NCI-H187 (cell line): ENCODE measurements around the gene LUZP1.

Experiments used
- DNase-seq, 2 experiments: peaks; one replicate each; lab custom pipeline; 2025; lab: John Stamatoyannopoulos, UW

Gene LUZP1

DNA sequence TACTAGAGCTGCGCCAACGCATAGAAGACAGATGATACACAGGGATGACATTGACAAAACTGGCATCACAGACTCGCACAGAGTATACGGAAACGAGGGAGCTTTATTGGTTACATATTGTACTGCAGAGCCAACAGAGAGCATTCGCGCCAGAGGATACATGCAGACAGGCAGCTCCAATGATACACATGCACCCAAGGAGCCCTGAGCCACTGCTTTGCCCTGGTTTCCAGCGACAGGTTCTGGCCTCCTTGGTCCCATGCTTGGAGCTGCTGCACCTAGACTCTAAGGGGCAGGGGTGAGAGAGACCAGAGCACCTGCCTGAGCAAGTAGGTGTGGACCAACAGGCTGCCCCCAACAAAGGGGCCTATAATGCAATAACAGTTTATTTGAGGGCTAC lies 83.8 kb downstream of the LUZP1 start:
- DNase-seq, result no peak

- DNase-seq, result no peak
Measured at GRCh38 chr1:23083714-23084480, 84.8 kb downstream of the LUZP1 start.

DNA sequence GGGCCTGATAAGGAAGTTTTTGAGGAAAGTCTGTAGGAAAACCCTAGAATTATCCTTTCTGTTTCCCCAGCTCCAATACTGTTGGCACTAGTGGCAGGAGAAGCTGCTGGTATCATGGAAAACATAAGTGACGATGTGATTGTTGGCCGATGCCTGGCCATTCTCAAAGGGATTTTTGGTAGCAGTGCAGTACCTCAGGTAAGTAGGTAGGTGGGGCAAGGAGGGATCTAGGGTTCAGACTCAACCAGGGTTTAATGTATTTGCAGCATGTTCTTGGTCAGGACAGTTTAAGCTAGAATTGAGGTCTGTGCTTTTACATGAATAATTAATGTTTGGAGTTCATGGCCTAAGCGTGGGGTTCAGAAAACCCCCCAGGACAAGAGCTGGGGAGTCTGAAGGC lies 87.3 kb downstream of the LUZP1 start:
- DNase-seq, result no peak

- DNase-seq, result no peak
Measured at GRCh38 chr1:23080885-23081284, 87.8 kb downstream of the LUZP1 start.

- DNase-seq, result no peak
Measured at GRCh38 chr1:23079025-23079424, 89.6 kb downstream of the LUZP1 start.

GRCh38 chr1:23074012-23074411 lies 94.6 kb downstream of the LUZP1 start:
- DNase-seq, result no peak

GRCh38 chr1:23069675-23070074 lies 99.0 kb downstream of the LUZP1 start:
- no peak for DNase-seq

DNA sequence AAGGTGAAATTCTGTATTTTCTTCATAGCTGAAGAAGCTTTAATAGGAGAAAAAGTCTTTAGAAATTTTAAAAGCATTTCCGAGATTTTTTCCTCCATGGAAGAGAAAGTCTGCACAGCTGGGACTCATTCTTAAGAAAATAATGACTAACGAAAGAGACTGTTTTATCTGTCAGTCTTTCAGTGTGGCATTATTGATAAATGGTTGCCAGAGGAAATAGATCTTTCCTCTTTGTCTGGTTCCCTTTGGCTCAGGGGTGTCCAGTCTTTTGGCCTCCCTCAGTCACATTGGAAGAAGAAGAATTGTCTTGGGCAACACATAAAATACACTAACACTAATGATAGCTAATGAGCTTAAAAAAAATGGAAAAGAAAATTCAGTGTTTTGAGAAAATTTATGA lies 99.5 kb downstream of the LUZP1 start:
- no peak for DNase-seq

DNA sequence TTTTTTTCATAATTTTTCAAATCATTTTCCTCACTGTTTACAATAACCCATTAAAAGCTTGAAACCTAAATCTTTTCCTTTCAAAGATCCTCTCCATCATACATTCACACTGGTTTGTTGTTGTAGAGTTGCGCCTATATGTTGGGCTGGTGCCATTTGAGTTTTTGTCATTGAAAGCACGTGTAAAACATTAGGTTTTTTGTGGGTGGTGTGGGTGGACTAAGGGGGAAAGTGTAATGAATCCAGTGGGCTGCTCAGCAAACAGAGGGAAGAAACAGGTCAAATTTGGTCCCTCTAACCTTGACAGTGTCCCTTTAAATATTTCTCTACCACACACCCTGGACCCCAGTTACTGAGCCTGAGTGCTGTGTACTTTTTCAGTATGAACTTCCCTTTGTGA lies 102.6 kb downstream of the LUZP1 start:
- DNase-seq, result no peak

- no peak for DNase-seq
Measured at GRCh38 chr1:23065385-23065784, 103.3 kb downstream of the LUZP1 start.

DNA sequence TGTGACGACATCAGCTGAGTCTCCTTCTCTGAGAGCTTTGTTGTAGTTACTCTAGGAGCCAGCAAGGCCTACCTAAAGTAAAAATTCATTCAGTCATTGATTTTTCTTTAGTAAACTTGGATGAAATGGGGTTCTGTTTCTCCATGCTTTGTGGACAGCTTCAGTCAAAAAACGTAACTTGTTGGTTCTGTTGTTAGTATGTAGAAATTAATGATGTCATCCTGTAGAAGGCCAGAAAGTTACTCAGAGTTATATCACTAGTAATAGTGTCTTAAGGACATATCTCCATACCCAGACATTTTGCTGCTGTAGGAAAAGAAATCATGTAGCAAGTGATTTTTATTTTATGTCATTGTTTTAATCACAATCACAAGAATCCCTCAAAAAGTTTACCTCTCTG lies 106.4 kb downstream of the LUZP1 start:
- no peak for DNase-seq

GRCh38 chr1:23057301-23057700 lies 111.4 kb downstream of the LUZP1 start:
- DNase-seq, result no peak

- no peak for DNase-seq
Measured at GRCh38 chr1:23051290-23051909, 117.3 kb downstream of the LUZP1 start.

DNA sequence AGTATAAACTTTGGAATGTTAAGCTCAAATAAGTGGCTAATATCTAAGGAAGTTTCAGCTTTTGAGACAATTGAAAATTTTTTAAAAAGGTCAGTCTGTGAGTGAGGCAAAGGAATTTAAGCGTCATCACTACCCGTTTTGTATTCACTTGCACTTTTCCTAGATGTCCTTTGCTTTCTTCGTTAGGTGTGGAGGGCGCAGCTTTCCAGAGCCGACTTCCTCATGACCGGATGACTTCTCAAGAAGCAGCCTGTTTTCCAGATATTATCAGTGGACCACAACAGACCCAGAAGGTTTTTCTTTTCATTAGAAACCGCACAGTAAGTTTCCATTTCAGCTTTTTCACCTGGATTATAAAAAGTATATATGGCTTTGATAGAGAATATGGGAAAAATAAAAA lies 118.5 kb downstream of the LUZP1 start:
- DNase-seq, result no peak

GRCh38 chr1:23044035-23044434 lies 124.6 kb downstream of the LUZP1 start:
- DNase-seq, result no peak

- DNase-seq, result no peak
Measured at GRCh38 chr1:23040509-23040908, 128.1 kb downstream of the LUZP1 start.

DNA sequence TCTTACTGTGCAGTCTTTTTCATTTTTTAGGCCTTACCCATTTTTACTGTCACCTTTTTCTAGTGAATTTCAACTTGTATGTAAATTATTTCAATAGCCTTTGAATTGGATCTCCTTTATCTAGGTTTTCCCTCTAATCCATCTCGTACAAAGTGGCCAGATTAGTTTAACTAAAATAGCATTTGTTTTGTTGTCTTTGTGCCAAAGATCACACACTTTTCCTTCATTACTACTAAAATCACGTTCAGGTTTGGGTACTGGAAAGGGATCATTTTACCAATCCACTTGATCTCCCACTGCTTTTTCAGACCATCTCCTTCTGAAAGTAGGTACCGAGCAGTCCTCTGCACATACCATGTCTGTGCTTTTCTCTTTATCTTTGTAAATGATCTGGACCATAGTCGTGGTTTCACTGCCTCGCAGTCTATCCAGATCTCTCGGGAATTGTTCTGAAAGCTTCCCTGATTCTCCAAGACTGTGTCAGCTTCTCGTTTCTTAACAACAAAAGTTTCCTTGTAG lies 129.3 kb downstream of the LUZP1 start:
- no peak for DNase-seq

GRCh38 chr1:23037081-23037740 lies 131.4 kb downstream of the LUZP1 start:
- no peak for DNase-seq

- no peak for DNase-seq
Measured at GRCh38 chr1:23035823-23036452, 132.7 kb downstream of the LUZP1 start.
